WI38 (cell line): ENCODE data around the gene TNC.

ENCODE experiments used
- H3K4me3 ChIP-seq: 2 replicates; pipeline ENCODE4 v1.5.1; 2011; ENCODE audit warnings: low read depth, mild to moderate bottlenecking, control low read depth, low read length
- TF ChIP-seq, protein P1 (sequence below): IDR thresholded peaks from 2 replicates; pipeline ENCODE4 v1.5.1; 2012; ENCODE audit warnings: low read depth, mild to moderate bottlenecking, control low read depth, low read length

The TNC gene

DNA sequence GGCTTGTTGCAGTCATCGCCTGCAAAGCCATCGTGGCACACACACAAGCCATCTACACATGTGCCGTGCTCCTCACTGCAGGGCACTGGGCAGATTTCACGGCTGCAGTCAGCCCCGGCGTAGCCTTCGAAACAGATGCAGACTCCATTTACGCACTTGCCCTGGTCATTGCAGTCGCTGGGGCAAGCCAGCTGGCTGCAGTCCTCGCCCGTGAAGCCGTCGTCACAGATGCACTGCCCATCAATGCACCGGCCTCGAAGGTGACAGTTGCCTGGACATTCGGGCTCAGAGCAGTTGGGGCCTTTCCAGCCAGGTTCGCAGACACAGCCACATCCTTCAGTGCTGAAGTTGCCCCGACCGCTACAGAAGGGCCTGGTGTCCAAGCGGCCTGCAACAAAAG, 31.1 kb downstream of the TNC start:
- TF ChIP-seq, protein P1, sequence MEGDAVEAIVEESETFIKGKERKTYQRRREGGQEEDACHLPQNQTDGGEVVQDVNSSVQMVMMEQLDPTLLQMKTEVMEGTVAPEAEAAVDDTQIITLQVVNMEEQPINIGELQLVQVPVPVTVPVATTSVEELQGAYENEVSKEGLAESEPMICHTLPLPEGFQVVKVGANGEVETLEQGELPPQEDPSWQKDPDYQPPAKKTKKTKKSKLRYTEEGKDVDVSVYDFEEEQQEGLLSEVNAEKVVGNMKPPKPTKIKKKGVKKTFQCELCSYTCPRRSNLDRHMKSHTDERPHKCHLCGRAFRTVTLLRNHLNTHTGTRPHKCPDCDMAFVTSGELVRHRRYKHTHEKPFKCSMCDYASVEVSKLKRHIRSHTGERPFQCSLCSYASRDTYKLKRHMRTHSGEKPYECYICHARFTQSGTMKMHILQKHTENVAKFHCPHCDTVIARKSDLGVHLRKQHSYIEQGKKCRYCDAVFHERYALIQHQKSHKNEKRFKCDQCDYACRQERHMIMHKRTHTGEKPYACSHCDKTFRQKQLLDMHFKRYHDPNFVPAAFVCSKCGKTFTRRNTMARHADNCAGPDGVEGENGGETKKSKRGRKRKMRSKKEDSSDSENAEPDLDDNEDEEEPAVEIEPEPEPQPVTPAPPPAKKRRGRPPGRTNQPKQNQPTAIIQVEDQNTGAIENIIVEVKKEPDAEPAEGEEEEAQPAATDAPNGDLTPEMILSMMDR: no peak
- no peak overlapping the region for H3K4me3 ChIP-seq

DNA sequence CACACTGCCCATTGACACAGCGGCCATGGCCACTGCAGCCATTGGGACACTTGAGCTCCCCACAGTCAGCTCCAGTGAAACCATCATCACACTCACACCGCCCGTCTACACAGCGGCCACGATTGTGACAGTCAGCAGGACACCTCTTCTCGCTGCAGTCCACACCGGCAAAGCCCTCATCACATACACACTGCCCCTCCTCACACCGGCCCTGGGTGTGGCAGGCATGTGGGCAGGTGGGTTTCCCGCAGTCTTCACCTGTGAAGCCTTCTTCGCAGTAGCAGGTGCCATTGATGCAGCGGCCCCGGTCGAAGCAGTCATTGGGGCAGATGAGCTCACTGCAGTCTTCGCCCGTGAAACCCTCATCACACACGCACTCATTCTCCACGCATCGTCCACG, 31.5 kb downstream of the TNC start:
- TF ChIP-seq, protein P1: no peak
- H3K4me3 ChIP-seq: no peak overlapping the region

GRCh38 chr9:115085773-115086377, 32.1 kb downstream of the TNC start:
- no peak overlapping the region for H3K4me3 ChIP-seq
- TF ChIP-seq, protein P1: no peak

GRCh38 chr9:115084709-115085108, 33.2 kb downstream of the TNC start:
- H3K4me3 ChIP-seq: no peak overlapping the region
- TF ChIP-seq, protein P1: no peak

DNA sequence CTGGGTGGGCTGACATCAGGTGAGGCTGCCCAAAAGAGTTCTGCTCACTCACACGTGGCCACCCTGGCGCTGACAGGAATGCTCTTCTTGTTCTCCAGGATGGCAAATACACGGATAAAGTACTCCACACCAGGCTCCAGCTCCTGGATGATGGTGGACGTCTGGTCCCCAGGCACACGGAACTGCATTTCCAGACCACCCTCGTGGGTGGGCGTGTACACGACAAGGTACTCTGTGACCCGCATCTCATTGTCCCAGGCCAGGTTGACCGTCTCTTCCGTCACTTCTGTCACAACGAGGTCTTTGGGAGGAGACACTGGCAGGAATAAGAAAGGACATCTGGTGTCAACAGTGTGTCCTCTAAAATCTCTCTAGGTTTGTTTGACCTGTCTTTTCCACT, 33.8 kb downstream of the TNC start:
- H3K4me3 ChIP-seq: no peak overlapping the region
- TF ChIP-seq, protein P1: no peak

- TF ChIP-seq, protein P1: no peak
- H3K4me3 ChIP-seq: no peak overlapping the region
These were observed 37.7 kb downstream of the TNC start for GRCh38 chr9:115080242-115080641.

GRCh38 chr9:115079156-115079555, 38.8 kb downstream of the TNC start:
- TF ChIP-seq, protein P1: no peak
- H3K4me3 ChIP-seq: no peak overlapping the region
